ENCODE results near the gene ESAM.

Gene ESAM

GRCh38 chr11:124791626-124792341 is 29.7 kb upstream of the ESAM start:
- DNase-seq, result peak; percentile 44
- Histone ChIP-seq H3K4me2 (ENCODE audit: low read depth, low read length) (peak overlapping the region; percentile 58), H3K27me3 (replicated peaks; ENCODE audit: insufficient read depth, low read length) (no peaks in the 10 kb centered on the region), H3K4me3 (ENCODE audit: low read length) (peak overlapping the region; percentile 30; the same call in 1 of the 2 replicates), H2AFZ (ENCODE audit: low read length) (no peak overlapping the region), H3K9me2 (replicated peaks; ENCODE audit: insufficient read depth, low read length) (no peaks in the 10 kb centered on the region), H3K36me3 (replicated peaks; ENCODE audit: insufficient read depth, low read length) (no peaks in the 10 kb centered on the region), H3K9ac (ENCODE audit: low read length) (no peak overlapping the region), H3K9me3 (replicated peaks; ENCODE audit: insufficient read depth, low read length) (no peaks in the 10 kb centered on the region), H3K4me1 (ENCODE audit: low read length) (peaks cover 35% of the 10 kb centered on the region), H3K79me2 (ENCODE audit: low read length) (peaks cover 87% of the 10 kb centered on the region), H3F3A (ENCODE audit: insufficient read depth, low read length) (peaks cover 9% of the 10 kb centered on the region), H4K20me1 (ENCODE audit: insufficient read depth, low read length) (no peaks in the 10 kb centered on the region), H3K27ac (ENCODE audit: low read length) (peak overlapping the region; percentile 29; the same call in 1 of the 2 replicates)
- no peak for TF ChIP-seq EZH2phosphoT487 (IDR thresholded peaks at IDR 0.05; ENCODE audit: low read length)
- TF ChIP-seq CTCF (IDR thresholded peaks at IDR 0.05; ENCODE audit: low read length), result no peak

- no peak for DNase-seq
- peaks cover 46% of the 10 kb centered on the region for H3K4me1 ChIP-seq (ENCODE audit: low read length)
- H3K36me3 ChIP-seq (replicated peaks; ENCODE audit: insufficient read depth, low read length), result no peaks in the 10 kb centered on the region
- H3K9ac ChIP-seq (ENCODE audit: low read length), result no peak overlapping the region
- H3F3A ChIP-seq (ENCODE audit: insufficient read depth, low read length), result peaks cover 14% of the 10 kb centered on the region
- no peak overlapping the region for H3K27ac ChIP-seq (ENCODE audit: low read length)
- TF ChIP-seq EZH2phosphoT487 (IDR thresholded peaks at IDR 0.05; ENCODE audit: low read length) (no peak), EZH2 (optimal IDR thresholded peaks at IDR 0.05; ENCODE audit: low read depth, low read length) (no peak), CTCF (IDR thresholded peaks at IDR 0.05; ENCODE audit: low read length) (no peak)
- no peaks in the 10 kb centered on the region for H3K9me3 ChIP-seq (replicated peaks; ENCODE audit: insufficient read depth, low read length)
- no peak overlapping the region for H3K4me2 ChIP-seq (ENCODE audit: low read depth, low read length)
- H3K9me2 ChIP-seq (replicated peaks; ENCODE audit: insufficient read depth, low read length), result no peaks in the 10 kb centered on the region
- peaks cover 66% of the 10 kb centered on the region for H3K79me2 ChIP-seq (ENCODE audit: low read length)
- H3K4me3 ChIP-seq (ENCODE audit: low read length), result no peak overlapping the region
- H2AFZ ChIP-seq (ENCODE audit: low read length), result no peak overlapping the region
- H3K27me3 ChIP-seq (replicated peaks; ENCODE audit: insufficient read depth, low read length), result no peaks in the 10 kb centered on the region
- H4K20me1 ChIP-seq (ENCODE audit: insufficient read depth, low read length), result no peaks in the 10 kb centered on the region; the same call in 1 of the 2 replicates
These were observed 26.4 kb upstream of the ESAM start for GRCh38 chr11:124788521-124788920.

GRCh38 chr11:124784051-124784450 is 22.0 kb upstream of the ESAM start:
- Histone ChIP-seq H3K4me3 (ENCODE audit: low read length) (no peak overlapping the region), H3K9me2 (replicated peaks; ENCODE audit: insufficient read depth, low read length) (no peaks in the 10 kb centered on the region), H3K4me2 (ENCODE audit: low read depth, low read length) (no peak overlapping the region), H3K27ac (ENCODE audit: low read length) (peak overlapping the region; percentile 1; the same call in 1 of the 2 replicates), H3F3A (ENCODE audit: insufficient read depth, low read length) (peaks cover 5% of the 10 kb centered on the region; the same call in 1 of the 2 replicates), H3K4me1 (ENCODE audit: low read length) (peaks cover 16% of the 10 kb centered on the region), H3K36me3 (replicated peaks; ENCODE audit: insufficient read depth, low read length) (no peaks in the 10 kb centered on the region), H2AFZ (ENCODE audit: low read length) (no peak overlapping the region), H3K27me3 (replicated peaks; ENCODE audit: insufficient read depth, low read length) (no peaks in the 10 kb centered on the region), H3K9me3 (replicated peaks; ENCODE audit: insufficient read depth, low read length) (no peaks in the 10 kb centered on the region), H4K20me1 (ENCODE audit: insufficient read depth, low read length) (no peaks in the 10 kb centered on the region; the same call in 1 of the 2 replicates), H3K9ac (ENCODE audit: low read length) (no peak overlapping the region), H3K79me2 (ENCODE audit: low read length) (peaks cover 25% of the 10 kb centered on the region)
- TF ChIP-seq CTCF (IDR thresholded peaks at IDR 0.05; ENCODE audit: low read length) (no peak), EZH2phosphoT487 (IDR thresholded peaks at IDR 0.05; ENCODE audit: low read length) (no peak), EZH2 (optimal IDR thresholded peaks at IDR 0.05; ENCODE audit: low read depth, low read length) (no peak)
- peak; percentile 22 for DNase-seq

Data from MM.1S (cell line).